Measurements from ENCODE around the gene SRSF1.
A peak's percentile ranks its signal among the peaks of the same experiment; 100 is the strongest.

SRSF1 gene

DNA sequence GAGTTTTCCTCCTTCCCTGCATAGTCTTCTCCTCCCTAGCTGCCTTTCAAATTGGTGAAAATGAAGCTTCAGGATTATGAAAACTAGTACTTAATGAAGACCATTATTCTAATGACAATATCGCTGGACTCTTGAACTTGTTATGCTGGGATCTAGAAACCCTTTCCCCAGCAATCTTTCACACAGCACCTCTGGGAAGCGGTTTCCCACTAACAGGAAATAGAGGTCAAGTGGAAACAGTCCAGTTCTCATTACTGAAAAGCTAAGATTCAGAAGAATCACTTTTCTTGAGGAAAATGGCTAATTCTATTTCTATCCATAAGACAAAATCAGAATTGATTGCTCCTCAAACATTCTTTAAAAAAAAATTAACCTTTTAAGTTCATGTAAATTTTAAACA lies 17.0 kb downstream of the SRSF1 start:
- TF ChIP-seq, protein P1, sequence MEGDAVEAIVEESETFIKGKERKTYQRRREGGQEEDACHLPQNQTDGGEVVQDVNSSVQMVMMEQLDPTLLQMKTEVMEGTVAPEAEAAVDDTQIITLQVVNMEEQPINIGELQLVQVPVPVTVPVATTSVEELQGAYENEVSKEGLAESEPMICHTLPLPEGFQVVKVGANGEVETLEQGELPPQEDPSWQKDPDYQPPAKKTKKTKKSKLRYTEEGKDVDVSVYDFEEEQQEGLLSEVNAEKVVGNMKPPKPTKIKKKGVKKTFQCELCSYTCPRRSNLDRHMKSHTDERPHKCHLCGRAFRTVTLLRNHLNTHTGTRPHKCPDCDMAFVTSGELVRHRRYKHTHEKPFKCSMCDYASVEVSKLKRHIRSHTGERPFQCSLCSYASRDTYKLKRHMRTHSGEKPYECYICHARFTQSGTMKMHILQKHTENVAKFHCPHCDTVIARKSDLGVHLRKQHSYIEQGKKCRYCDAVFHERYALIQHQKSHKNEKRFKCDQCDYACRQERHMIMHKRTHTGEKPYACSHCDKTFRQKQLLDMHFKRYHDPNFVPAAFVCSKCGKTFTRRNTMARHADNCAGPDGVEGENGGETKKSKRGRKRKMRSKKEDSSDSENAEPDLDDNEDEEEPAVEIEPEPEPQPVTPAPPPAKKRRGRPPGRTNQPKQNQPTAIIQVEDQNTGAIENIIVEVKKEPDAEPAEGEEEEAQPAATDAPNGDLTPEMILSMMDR (IDR thresholded peaks at IDR 0.05; ENCODE audit: insufficient read depth, low read length, poor library complexity, severe bottlenecking) = no peak
- Histone ChIP-seq H3K4me3 (replicated peaks; ENCODE audit: low read depth, low read length) (no peak overlapping the region), H3K27me3 (replicated peaks; ENCODE audit: control insufficient read depth, insufficient read depth, low read length) (no peaks in the 10 kb centered on the region), H3K36me3 (ENCODE audit: control insufficient read depth, insufficient read depth, low read length) (no peaks in the 10 kb centered on the region; the same call in 1 of the 2 replicates)
- no peak for DNase-seq (ENCODE audit: extremely low read depth, insufficient read length)

DNA sequence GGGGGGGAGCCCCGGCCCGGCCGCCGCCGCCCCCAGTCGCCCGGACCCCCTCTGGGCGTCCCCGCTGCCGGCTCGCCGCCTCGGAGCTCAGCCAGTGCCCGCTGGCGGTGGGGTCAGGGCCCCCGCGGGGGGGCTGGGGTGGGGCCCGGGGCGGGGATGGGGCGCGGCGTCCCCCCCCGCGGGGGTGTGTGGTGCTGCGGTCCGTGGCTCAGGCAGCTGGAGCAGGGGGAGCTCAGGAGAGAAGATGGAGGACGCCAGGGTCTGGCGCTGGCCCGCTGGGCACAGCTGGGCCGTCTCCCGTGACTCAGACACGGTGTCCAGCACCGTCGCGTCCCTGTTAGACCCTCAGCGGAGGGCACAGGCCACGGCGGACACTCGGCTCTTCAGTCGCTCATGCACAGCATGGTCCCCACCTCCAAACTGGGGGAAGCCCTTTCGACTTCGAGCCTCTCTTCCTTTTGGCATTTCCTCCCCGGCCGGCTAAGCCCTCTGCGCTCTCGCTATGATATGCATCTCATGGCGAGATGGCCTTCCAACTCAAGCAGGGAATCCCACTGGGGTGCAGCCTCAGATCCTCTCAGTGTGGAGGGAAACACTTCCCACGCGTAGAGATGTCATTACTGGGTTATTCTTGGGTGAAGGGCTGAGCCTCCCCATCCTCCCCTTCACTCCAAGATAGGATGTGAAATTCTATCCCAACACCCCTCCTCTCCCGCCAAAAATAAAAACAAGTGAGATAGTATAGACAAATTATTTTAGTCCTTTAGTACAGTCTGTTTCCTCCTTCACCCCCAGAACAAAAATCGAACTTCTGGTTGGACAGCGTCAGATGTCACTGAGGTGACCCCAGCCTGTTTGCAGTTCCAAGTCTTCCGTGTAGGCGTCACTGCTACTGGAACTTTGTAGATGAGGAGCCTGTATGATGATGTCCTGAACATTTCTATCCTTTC lies 18.5 kb downstream of the SRSF1 start:
- DNase-seq (ENCODE audit: extremely low read depth, insufficient read length) = peak; percentile 84
- Histone ChIP-seq H3K4me3 (replicated peaks; ENCODE audit: low read depth, low read length) (peak overlapping the region; percentile 92), H3K36me3 (ENCODE audit: control insufficient read depth, insufficient read depth, low read length) (no peaks in the 10 kb centered on the region; the same call in 1 of the 2 replicates), H3K27me3 (replicated peaks; ENCODE audit: control insufficient read depth, insufficient read depth, low read length) (no peaks in the 10 kb centered on the region)
- TF ChIP-seq, protein P1 (IDR thresholded peaks at IDR 0.05; ENCODE audit: insufficient read depth, low read length, poor library complexity, severe bottlenecking) = no peak

DNA sequence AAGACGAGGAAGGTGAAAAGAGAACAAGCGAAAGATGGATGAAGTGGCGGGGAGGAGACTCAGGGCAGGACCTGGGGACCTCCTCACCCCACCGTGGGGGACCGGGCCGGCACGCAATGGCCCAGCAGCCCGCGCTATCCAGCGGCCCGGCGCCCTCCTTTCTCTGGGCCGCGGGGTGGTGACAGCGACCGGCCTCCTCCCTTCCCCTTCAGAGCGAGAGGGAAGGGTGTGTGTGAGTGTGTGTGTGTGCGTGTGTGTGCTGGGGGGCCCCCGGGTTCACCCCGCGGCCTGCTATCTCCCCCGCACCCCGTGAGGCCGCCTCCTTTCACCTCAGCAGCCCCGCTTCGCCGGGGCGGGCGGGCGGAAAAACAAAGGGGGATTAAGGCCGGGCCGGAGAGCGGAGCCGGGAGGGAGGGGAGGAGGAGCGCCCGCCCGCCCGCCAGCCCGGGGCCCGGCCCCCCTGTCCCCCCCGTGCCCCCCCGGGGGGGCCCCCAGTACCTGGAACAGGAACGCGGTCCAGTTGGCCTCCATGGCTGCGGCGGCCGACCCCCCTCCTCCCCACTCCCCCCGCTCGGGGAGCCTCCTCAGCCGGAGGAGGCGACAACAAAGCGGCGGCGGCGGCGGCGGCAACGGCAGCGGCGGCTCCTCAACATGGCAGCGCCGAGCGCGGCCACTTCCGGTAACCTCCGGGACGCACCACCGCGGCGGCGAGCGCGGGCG lies 19.3 kb downstream of the SRSF1 start, which contains the start of gene VEZF1:
VEZF1 (minus strand) TSS at position 674 of the 720 bp plus-strand sequence; CDS start at position 531, 143 bp downstream.
- TF ChIP-seq, protein P1 (IDR thresholded peaks at IDR 0.05; ENCODE audit: insufficient read depth, low read length, poor library complexity, severe bottlenecking) = no peak
- no peaks in the 10 kb centered on the region for H3K27me3 ChIP-seq (replicated peaks; ENCODE audit: control insufficient read depth, insufficient read depth, low read length)
- H3K36me3 ChIP-seq (ENCODE audit: control insufficient read depth, insufficient read depth, low read length) = peaks cover 2% of the 10 kb centered on the region
- peak within 1 kb of the TSS; percentile 92 for H3K4me3 ChIP-seq (replicated peaks; ENCODE audit: low read depth, low read length)
- DNase-seq (ENCODE audit: extremely low read depth, insufficient read length) = peak; percentile 82

DNA sequence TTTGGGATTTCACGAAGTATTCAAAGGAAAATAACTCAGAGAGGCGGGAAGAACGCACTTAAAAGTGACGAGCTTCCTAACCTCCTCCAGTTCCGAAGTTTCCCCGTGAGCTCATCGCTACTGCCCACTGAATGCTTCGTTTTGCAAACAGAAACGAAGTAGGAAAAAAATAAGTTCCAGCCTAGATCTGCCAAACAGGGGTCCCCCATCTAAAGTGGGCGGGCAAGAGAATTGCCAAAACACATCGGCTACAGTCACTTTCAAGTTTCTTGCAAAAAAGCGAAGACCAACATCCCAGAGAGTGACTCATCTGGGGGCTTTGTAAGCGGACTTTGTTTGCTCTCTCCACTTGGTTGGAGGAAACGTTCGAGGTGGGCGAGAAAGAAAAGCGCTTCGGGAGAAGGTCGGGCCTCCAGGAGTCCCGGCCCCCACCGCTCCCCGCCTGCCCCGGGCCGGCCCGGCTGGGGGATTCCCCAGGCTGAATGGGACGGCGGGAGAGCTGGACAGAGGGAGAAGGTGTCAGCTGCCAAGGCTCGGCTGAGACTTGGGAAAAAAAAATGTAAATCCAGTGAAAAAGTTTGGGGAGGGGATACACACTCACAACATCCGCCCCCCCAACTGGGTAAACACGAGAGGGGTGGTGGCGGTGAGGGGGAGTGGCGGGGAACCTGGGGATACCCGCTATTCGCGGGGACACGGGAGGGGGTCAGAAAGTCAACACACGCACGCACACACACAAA lies 20.0 kb downstream of the SRSF1 start:
- TF ChIP-seq, protein P1 (IDR thresholded peaks at IDR 0.05; ENCODE audit: insufficient read depth, low read length, poor library complexity, severe bottlenecking) = no peak
- no peaks in the 10 kb centered on the region for H3K27me3 ChIP-seq (replicated peaks; ENCODE audit: control insufficient read depth, insufficient read depth, low read length)
- peak overlapping the region; percentile 92 for H3K4me3 ChIP-seq (replicated peaks; ENCODE audit: low read depth, low read length)
- H3K36me3 ChIP-seq (ENCODE audit: control insufficient read depth, insufficient read depth, low read length) = peaks cover 5% of the 10 kb centered on the region; the same call in 1 of the 2 replicates
- DNase-seq (ENCODE audit: extremely low read depth, insufficient read length) = no peak

DNA sequence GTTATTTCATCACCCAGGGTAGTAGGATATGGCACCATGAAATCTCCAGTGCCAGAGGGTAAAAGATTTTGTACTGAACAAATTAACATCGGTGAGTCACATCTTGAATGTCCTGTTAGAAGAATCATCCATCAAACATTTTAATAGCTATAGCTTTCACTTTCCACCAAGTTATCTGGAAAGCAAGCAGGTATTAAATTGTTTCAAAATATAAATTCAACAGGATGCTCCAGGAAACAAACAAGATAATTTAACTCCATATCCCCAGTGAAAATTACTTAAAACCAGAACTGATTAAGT lies 21.4 kb downstream of the SRSF1 start:
- TF ChIP-seq, protein P1 (IDR thresholded peaks at IDR 0.05; ENCODE audit: insufficient read depth, low read length, poor library complexity, severe bottlenecking) = no peak
- peaks cover 5% of the 10 kb centered on the region; the same call in 1 of the 2 replicates for H3K36me3 ChIP-seq (ENCODE audit: control insufficient read depth, insufficient read depth, low read length)
- DNase-seq (ENCODE audit: extremely low read depth, insufficient read length) = no peak

More for the DNA sequence above, 21.4 kb downstream of the SRSF1 start:
- Histone ChIP-seq H3K4me3 (replicated peaks; ENCODE audit: low read depth, low read length) (no peak overlapping the region), H3K27me3 (replicated peaks; ENCODE audit: control insufficient read depth, insufficient read depth, low read length) (no peaks in the 10 kb centered on the region)
